H1 (cell line): ENCODE data around the gene RANBP9. TPM values are rescaled to one million over a fixed set of nuclear protein-coding genes. Genes with fewer than 3 reads are reported as not detected.

Experiments used
- BCL11A ChIP-seq, 2 experiments: IDR thresholded peaks; one replicate each; pipeline ENCODE4 v1.6.1; 2011; ENCODE audit warnings: low read depth in 2 of 2, low read length in 2 of 2, mild to moderate bottlenecking in 2 of 2
- CBX5 ChIP-seq: fragments of 300-800, 300-1000 bp; sonication (generic); IDR thresholded peaks from 2 replicates; pipeline ENCODE4 v1.7.1; 2016; ENCODE audit warnings: antibody characterized with exemption, low read length, low read depth
- KDM4A ChIP-seq: IDR thresholded peaks from one replicate; pipeline ENCODE4 v1.7.1; 2012; ENCODE audit warnings: low read depth, mild to moderate bottlenecking, moderate library complexity, low read length, inconsistent platforms; ENCODE audit not compliant: severe bottlenecking
- SIRT6 ChIP-seq: IDR thresholded peaks from one replicate; pipeline ENCODE4 v1.7.1; 2012; ENCODE audit warnings: low read length, inconsistent platforms
- SP2 ChIP-seq: IDR thresholded peaks from 2 replicates; pipeline ENCODE4 v1.6.1; 2012; ENCODE audit warnings: mild to moderate bottlenecking, low read length, inconsistent platforms
- polyA plus RNA-seq, 7 experiments: library from polyadenylated mRNA; depleted of rRNA in 3 of 7; stranded (reverse) in 5 of 7; unstranded in 2 of 7; fragments of >200 nt in 5 of 7; fragments of 200-250 nt in 2 of 7; gene quantifications; 1 replicate in 5 of 7; 2 replicates in 1 of 7; 4 replicates in 1 of 7; pipeline versions ENCODE4 v1.2.1 to v1.2.3, GENCODE V29; 2011 to 2013; ENCODE audit warnings: missing spikeins in 2 of 7, mixed read lengths in 2 of 7
- total RNA-seq: library from RNA; stranded (reverse); fragmentation: NEBNext Ultra II Directional; extraction: Animal tissue kit (Norgen Biotek cat#: 25700); gene quantifications from 2 replicates; pipeline ENCODE4 v1.2.1, GENCODE V29; 2021

RANBP9 gene
- total and polyA plus RNA-seq, 2 of the 8 experiments (the other 6 are each of a cell fraction or from before 2014, with no cell fraction given), result 13.0 to 36.7 TPM

DNA sequence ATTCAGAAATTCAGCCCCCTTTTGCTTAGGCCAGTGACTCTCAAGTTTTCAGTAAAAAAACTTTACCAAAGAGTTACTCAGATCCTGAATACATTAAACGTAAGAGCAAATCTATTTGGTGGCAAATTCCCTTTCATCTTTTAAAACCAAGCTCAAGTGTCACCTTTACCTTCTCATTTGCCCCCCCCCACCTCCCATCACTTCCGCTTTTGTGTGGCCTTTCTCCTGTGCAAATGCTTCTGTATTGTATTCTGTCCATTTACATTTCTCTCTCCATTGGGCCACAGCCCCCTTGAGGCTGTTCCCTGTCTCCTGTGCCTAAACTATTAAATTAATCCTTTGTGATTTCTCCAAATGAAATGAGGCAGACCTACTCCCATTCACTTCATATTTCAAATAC, 94.6 kb downstream of the RANBP9 start (continued):
- TF ChIP-seq SIRT6 (no peak), KDM4A (no peak), CBX5 (no peak), SP2 (no peak), BCL11A (IDR thresholded peaks at IDR 0.05; ENCODE audit: low read depth in 2 of 2, low read length in 2 of 2) (no peak)
